Measurements from ENCODE around the gene CCDC187. TPM values are rescaled to one million over a fixed set of nuclear protein-coding genes. Genes with fewer than 3 reads are reported as not detected.

The CCDC187 gene
- total RNA-seq, 1 donor from 2014 or later: 0.10 TPM

GRCh38 chr9:136204838-136205706, 98.8 kb downstream of the CCDC187 start, which contains the start of gene LHX3:
Gene LHX3 (minus strand): TSS chr9:136205128. CDS start chr9:136205012, 116 bp downstream.
- DNase-seq: no peak

DNA sequence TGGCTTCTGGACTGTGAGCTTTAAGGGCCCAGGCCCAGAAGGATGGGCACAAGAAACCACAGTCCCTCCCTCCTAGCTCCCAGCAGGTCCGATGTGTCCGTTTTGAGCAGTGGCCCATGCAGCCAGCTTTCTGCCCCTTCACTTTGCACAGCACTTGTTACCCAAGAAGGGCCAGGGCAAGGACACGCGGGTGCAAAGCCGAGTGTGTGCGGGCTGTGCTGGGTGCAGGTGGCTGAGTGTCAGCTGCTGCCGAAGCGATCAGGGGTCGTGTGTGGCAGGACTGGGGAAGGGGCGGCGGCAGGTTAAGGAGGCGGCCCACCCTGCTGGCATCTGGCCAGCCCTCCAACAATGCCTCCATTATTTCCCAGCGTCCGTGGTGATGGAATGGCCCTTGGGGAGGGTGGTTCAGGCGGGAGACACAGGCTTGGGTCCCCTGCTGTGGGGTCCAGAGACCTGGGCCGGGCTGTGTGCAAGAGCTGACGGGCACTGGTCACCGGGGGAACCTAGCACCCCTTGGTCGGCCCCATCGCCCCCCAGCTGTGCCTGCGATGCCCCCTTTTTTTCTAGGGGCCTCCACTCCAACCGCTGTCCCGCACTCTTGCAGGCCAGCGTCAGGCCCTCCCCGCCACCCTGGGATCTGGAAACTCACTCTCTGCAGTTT, 99.6 kb downstream of the CCDC187 start:
- DNase-seq: no peak

GRCh38 chr9:136203408-136204144, 100.3 kb downstream of the CCDC187 start:
- no peak for DNase-seq

DNA sequence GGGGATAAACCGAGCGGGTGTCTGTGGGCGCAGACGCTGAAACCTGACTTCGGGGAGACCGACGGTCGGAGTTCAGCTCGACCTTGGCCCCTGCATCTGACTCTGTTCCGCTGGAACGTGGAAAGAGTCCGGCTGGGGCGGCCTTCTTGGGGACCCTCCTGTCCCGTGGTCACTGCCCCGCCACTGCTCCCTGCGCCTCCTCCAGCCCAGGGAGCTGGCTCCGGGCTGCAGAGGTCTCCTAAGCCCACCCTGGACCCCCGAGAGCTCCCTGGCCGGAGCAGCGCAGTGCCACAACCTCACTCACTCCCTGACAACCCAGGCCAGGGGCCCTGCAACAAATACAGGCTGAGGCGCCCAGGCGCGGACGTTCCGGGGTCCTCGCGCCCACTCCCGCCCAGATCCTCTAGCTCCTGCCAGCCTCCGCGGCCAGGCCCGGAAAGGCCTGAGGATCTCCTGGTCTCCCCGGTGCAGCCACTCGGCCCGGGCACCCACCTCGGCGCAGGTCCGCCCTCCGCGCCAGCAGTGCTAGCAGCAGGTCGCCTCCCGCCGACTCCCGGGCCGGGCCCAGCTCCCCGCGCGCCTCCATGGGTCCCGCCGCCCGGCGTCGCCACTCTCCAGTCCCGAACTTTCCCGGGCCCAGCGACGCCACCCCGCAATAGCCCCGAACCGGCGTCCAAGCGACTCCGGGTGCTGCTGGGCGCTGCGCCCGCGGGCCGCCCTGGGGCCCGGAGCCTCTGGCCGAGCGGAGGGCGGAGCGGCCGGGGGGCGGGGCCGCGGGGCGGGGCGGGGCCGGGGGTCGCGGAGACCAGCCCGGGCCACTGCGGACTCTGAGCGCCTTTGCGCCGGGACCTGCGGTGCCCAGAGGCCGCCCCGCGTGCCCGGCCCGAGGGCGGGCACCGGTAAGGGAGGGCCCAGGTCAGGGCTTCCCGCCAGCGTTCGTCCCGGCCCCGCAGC, 101.2 kb downstream of the CCDC187 start:
- DNase-seq: no peak

GRCh38 chr9:136201609-136202453, 102.1 kb downstream of the CCDC187 start:
- no peak for DNase-seq

DNA sequence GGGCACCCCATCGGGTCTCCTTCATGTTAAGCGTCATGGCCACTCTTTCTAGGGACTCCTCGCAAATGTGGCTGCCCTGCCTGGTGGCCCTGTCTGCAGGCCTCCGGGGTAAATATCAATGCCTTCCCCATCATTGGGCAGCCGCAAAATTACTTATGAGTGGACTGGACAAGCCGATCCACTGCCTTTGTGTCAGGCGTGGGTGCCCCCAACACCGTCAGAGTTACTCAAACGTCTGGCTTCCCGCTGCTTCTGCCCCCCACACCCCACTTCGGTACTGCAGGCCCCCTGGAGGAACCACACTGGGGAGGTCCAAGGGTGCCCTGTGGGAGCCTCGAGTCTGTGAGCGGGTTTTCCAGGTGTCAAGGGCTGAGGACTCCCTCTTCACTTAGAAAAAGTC, 102.7 kb downstream of the CCDC187 start:
- DNase-seq: no peak

- DNase-seq: no peak
Observed at GRCh38 chr9:136200424-136200823, 103.5 kb downstream of the CCDC187 start.

Other genes with a start within 250 kb of the CCDC187 start
- 2.9 TPM for gene NACC2, start 208.8 kb downstream of the CCDC187 start, total RNA-seq
- 13.9 TPM for gene TMEM250, start 185.2 kb downstream of the CCDC187 start, total RNA-seq
- 0.10 TPM for gene LHX3, start 99.0 kb downstream of the CCDC187 start, total RNA-seq
- 7.8 TPM for gene QSOX2, start 58.3 kb downstream of the CCDC187 start, total RNA-seq
- 18.6 TPM for gene GPSM1, start 23.4 kb upstream of the CCDC187 start, total RNA-seq
- 5.1 TPM for gene DNLZ, start 59.6 kb upstream of the CCDC187 start, total RNA-seq
- gene CARD9, start 69.6 kb upstream of the CCDC187 start, total RNA-seq: 3.0 TPM
- gene SNAPC4, start 96.1 kb upstream of the CCDC187 start, total RNA-seq: 5.7 TPM
- 21.4 TPM for gene ENTR1, start 106.5 kb upstream of the CCDC187 start, total RNA-seq
- gene PMPCA, start 106.6 kb upstream of the CCDC187 start, total RNA-seq: 26.2 TPM
- gene INPP5E, start 135.8 kb upstream of the CCDC187 start, total RNA-seq: 4.8 TPM
- gene SEC16A, start 178.9 kb upstream of the CCDC187 start, total RNA-seq: 26.5 TPM
- 47.7 TPM for gene NOTCH1, start 242.0 kb upstream of the CCDC187 start, total RNA-seq

Measured in skin of body (tissue), 2 donors.